ENCODE data around the gene OR51B2. TPM values are rescaled to one million over a fixed set of nuclear protein-coding genes. Genes with fewer than 3 reads are reported as not detected.
"Not testable (repeated sequence)": the region's sequence is repeated elsewhere in the genome, so short reads cannot be mapped to it uniquely, and the experiment has no call there.

Gene OR51B2
- polyA plus RNA-seq, 1 donor from 2014 or later: not detected

DNA sequence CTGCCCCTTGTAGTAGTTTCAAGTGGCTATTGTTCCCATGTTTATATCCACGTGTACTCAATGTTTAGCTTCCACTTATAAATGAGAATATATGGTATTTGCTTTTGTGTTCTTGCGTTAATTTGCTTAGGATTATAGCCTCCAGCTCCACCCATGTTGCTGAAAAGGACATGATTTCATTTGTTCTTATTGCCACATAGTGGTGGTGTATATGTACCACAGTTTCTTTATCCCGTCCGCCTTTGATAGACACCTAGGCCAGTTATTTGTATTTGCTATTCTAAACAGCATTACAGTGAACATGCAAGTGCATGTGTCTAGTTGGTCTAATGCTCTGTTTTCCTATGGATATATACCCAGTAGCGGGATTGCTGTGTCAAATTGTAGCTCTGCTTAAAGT lies 6.8 kb downstream of the OR51B2 start:
- no peak overlapping the region for H3K4me2 ChIP-seq (ENCODE audit: low read length)
- H3K79me2 ChIP-seq (replicated peaks; ENCODE audit: insufficient read depth, low read length): no peaks in the 10 kb centered on the region
- no peaks in the 10 kb centered on the region for H3K36me3 ChIP-seq (ENCODE audit: insufficient read depth, low read length)
- TF ChIP-seq SMC3 (conservative IDR thresholded peaks at IDR 0.05; ENCODE audit: poor library complexity): no peak
- no peak for TF ChIP-seq EP300 (conservative IDR thresholded peaks at IDR 0.05; ENCODE audit: poor library complexity, severe bottlenecking)
- TF ChIP-seq, protein P1, sequence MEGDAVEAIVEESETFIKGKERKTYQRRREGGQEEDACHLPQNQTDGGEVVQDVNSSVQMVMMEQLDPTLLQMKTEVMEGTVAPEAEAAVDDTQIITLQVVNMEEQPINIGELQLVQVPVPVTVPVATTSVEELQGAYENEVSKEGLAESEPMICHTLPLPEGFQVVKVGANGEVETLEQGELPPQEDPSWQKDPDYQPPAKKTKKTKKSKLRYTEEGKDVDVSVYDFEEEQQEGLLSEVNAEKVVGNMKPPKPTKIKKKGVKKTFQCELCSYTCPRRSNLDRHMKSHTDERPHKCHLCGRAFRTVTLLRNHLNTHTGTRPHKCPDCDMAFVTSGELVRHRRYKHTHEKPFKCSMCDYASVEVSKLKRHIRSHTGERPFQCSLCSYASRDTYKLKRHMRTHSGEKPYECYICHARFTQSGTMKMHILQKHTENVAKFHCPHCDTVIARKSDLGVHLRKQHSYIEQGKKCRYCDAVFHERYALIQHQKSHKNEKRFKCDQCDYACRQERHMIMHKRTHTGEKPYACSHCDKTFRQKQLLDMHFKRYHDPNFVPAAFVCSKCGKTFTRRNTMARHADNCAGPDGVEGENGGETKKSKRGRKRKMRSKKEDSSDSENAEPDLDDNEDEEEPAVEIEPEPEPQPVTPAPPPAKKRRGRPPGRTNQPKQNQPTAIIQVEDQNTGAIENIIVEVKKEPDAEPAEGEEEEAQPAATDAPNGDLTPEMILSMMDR (IDR thresholded peaks at IDR 0.05; ENCODE audit: poor library complexity, severe bottlenecking): no peak
- TF ChIP-seq MXI1 (conservative IDR thresholded peaks at IDR 0.05; ENCODE audit: poor library complexity, severe bottlenecking): no peak
- no peak for TF ChIP-seq RAD21 (conservative IDR thresholded peaks at IDR 0.05)
- no peak for TF ChIP-seq TAF1 (IDR thresholded peaks at IDR 0.05; ENCODE audit: low read depth)
- TF ChIP-seq, protein P2, sequence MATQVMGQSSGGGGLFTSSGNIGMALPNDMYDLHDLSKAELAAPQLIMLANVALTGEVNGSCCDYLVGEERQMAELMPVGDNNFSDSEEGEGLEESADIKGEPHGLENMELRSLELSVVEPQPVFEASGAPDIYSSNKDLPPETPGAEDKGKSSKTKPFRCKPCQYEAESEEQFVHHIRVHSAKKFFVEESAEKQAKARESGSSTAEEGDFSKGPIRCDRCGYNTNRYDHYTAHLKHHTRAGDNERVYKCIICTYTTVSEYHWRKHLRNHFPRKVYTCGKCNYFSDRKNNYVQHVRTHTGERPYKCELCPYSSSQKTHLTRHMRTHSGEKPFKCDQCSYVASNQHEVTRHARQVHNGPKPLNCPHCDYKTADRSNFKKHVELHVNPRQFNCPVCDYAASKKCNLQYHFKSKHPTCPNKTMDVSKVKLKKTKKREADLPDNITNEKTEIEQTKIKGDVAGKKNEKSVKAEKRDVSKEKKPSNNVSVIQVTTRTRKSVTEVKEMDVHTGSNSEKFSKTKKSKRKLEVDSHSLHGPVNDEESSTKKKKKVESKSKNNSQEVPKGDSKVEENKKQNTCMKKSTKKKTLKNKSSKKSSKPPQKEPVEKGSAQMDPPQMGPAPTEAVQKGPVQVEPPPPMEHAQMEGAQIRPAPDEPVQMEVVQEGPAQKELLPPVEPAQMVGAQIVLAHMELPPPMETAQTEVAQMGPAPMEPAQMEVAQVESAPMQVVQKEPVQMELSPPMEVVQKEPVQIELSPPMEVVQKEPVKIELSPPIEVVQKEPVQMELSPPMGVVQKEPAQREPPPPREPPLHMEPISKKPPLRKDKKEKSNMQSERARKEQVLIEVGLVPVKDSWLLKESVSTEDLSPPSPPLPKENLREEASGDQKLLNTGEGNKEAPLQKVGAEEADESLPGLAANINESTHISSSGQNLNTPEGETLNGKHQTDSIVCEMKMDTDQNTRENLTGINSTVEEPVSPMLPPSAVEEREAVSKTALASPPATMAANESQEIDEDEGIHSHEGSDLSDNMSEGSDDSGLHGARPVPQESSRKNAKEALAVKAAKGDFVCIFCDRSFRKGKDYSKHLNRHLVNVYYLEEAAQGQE (IDR thresholded peaks at IDR 0.05; ENCODE audit: borderline replicate concordance): no peak
- TF ChIP-seq EZH2 (IDR thresholded peaks at IDR 0.05; ENCODE audit: borderline replicate concordance, insufficient read depth, low read length, poor library complexity, severe bottlenecking): no peak
- no peak for TF ChIP-seq POLR2AphosphoS5 (IDR thresholded peaks at IDR 0.05)
- no peaks in the 10 kb centered on the region for H3K9me2 ChIP-seq (ENCODE audit: insufficient read depth, low read length)
- H2AFZ ChIP-seq (ENCODE audit: low read depth, low read length): no peak overlapping the region
- H3K27ac ChIP-seq (ENCODE audit: low read length): no peak overlapping the region
- no peak overlapping the region for H3K4me3 ChIP-seq (ENCODE audit: low read length)
- H3F3A ChIP-seq (ENCODE audit: insufficient read depth, low read length, poor library complexity, severe bottlenecking): no peaks in the 10 kb centered on the region
- H3K9ac ChIP-seq (ENCODE audit: low read length): no peak overlapping the region
- no peaks in the 10 kb centered on the region for H4K20me1 ChIP-seq (ENCODE audit: insufficient read depth)
- H3K27me3 ChIP-seq (ENCODE audit: insufficient read depth, low read depth, low read length): no peaks in the 10 kb centered on the region
- no peaks in the 10 kb centered on the region for H3K9me3 ChIP-seq (ENCODE audit: low read length)

DNA sequence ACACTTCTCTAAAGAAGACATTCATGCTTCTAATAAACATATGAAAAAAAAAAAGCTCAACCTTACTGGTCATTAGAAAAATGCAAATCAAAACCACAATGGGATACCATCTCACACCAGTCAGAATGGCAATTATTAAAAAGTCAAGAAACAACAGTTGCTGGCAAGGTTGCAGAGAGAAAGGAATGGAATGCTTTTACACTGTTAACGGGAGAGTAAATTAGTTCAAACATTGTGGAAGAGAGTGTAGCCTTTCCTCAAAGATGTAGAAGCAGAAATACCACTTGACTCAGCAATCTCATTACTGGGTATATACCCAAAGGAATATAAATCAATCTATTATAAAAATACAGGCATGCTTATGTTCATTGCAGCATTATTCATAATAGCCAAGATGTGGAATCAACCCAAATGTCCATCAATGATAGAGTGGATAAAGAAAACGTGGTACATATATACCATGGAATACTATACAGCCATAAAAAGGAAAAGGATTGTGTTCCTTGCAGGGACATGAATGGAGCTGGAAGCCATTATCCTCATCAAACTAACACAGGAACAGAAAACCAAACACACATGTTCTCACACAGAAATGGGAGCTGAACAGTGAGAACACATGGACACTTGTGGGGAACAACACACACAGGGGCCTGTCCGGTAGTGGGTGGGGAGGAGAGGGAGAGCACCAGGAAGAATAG lies 10.6 kb downstream of the OR51B2 start:
- H3K27me3 ChIP-seq (ENCODE audit: insufficient read depth, low read depth, low read length); H3K9me3 ChIP-seq (ENCODE audit: low read length); H4K20me1 ChIP-seq (ENCODE audit: insufficient read depth); H3K27ac ChIP-seq (ENCODE audit: low read length); H3K4me2 ChIP-seq (ENCODE audit: low read length); H3K9me2 ChIP-seq (ENCODE audit: insufficient read depth, low read length); H3K9ac ChIP-seq (ENCODE audit: low read length); H3K36me3 ChIP-seq (ENCODE audit: insufficient read depth, low read length); H3F3A ChIP-seq (ENCODE audit: insufficient read depth, low read length, poor library complexity, severe bottlenecking); H3K4me3 ChIP-seq (ENCODE audit: low read length); H2AFZ ChIP-seq (ENCODE audit: low read depth, low read length); H3K79me2 ChIP-seq (replicated peaks; ENCODE audit: insufficient read depth, low read length): not testable (repeated sequence)
